CD4-positive, alpha-beta memory T cell (primary cell): ENCODE results near the gene SORCS3. TPM values are rescaled to one million over a fixed set of nuclear protein-coding genes. Genes with fewer than 3 reads are reported as not detected.

ENCODE experiments used
- CTCF ChIA-PET: fragments of 350-600 bp; sonication (Branson Sonifier 250); formaldehyde crosslinking; loops from one replicate; lab custom pipeline; 2021; ENCODE audit warnings: inconsistent platforms; ENCODE audit not compliant: partially characterized antibody; lab: Charles Lee
- POLR2A ChIA-PET: fragments of 350-600 bp; sonication (Branson Sonifier 250); formaldehyde crosslinking; loops from one replicate; lab custom pipeline; 2021; ENCODE audit not compliant: partially characterized antibody; lab: Charles Lee
- DNase-seq, 5 donors: peaks; one replicate each; pipeline versions ENCODE4 v3.0.0 to v3.0.0-alpha.2; 2020 to 2022; ENCODE audit warnings: mixed read lengths in 1 of 5
- H3K27ac ChIP-seq: one replicate; pipeline ENCODE4 v1.7.0; 2013; ENCODE audit warnings: low read depth, low read length
- H3K27me3 ChIP-seq: 2 replicates; pipeline ENCODE4 v1.7.0; 2013; ENCODE audit warnings: mild to moderate bottlenecking, low read length, moderate library complexity; ENCODE audit not compliant: insufficient read depth
- H3K36me3 ChIP-seq: 2 replicates; pipeline ENCODE4 v1.7.0; 2013; ENCODE audit warnings: mild to moderate bottlenecking, low read length, moderate library complexity; ENCODE audit not compliant: insufficient read depth
- H3K4me1 ChIP-seq: 2 replicates; pipeline ENCODE4 v1.7.0; 2013; ENCODE audit warnings: mild to moderate bottlenecking, low read length, moderate library complexity; ENCODE audit not compliant: insufficient read depth
- H3K4me3 ChIP-seq, 2 donors: one replicate each; pipeline ENCODE4 v1.7.0; 2013; ENCODE audit warnings: low read length in 2 of 2, mild to moderate bottlenecking in 1 of 2
- H3K9me3 ChIP-seq, 2 donors: one replicate each; pipeline ENCODE4 v1.7.0; 2013; ENCODE audit warnings: low read length in 2 of 2, control low read depth in 1 of 2; ENCODE audit not compliant: control insufficient read depth in 1 of 2
- H3K27ac Mint-ChIP-seq, 7 donors: one replicate each; pipeline ENCODE4 v1.8.0; 2020 to 2021; ENCODE audit warnings: mixed read lengths in 7 of 7, mild to moderate bottlenecking in 6 of 7, inconsistent platforms in 3 of 7, moderate library complexity in 3 of 7
- H3K27me3 Mint-ChIP-seq, 2 donors: one replicate each; pipeline ENCODE4 v1.8.0; 2020 to 2021; ENCODE audit warnings: mixed read lengths in 2 of 2
- H3K36me3 Mint-ChIP-seq, 2 donors: one replicate each; pipeline ENCODE4 v1.8.0; 2020 to 2021; ENCODE audit warnings: mixed read lengths in 2 of 2, inconsistent platforms in 1 of 2, mild to moderate bottlenecking in 1 of 2
- H3K4me1 Mint-ChIP-seq, 4 donors: one replicate each; pipeline ENCODE4 v1.8.0; 2020 to 2021; ENCODE audit warnings: mixed read lengths in 4 of 4, mild to moderate bottlenecking in 1 of 4
- H3K4me3 Mint-ChIP-seq, 8 donors: one replicate each; pipeline ENCODE4 v1.8.0; 2020 to 2021; ENCODE audit warnings: mixed read lengths in 8 of 8, mild to moderate bottlenecking in 7 of 8, moderate library complexity in 6 of 8, inconsistent platforms in 3 of 8
- H3K9me3 Mint-ChIP-seq, 8 donors: one replicate each; pipeline ENCODE4 v1.8.0; 2020 to 2021; ENCODE audit warnings: mixed read lengths in 8 of 8, mild to moderate bottlenecking in 5 of 8, inconsistent platforms in 3 of 8, moderate library complexity in 1 of 8
- intact Hi-C: fragments of 100-400 bp; cut with micrococcal nuclease; formaldehyde crosslinking; loops from one replicate; pipeline ENCODE4 v1.15.1; 2023
- polyA plus RNA-seq, 2 donors: library from polyadenylated mRNA; unstranded; fragments of 300-500 nt; fragmentation: Illumina TruSeq; gene quantifications; one replicate each; pipeline ENCODE4 v1.2.3, GENCODE V29; 2021
- total RNA-seq, 2 experiments: library from RNA; stranded (reverse); gene quantifications; one replicate each; pipeline ENCODE4 v1.2.3, GENCODE V29; 2021

The SORCS3 gene
- total and polyA plus RNA-seq, 4 experiments from 2014 or later: 0.06 to 0.21 TPM; not detected in 2

- H3K27me3 ChIP-seq: no peaks in the 10 kb centered on the region
- no peak overlapping the region for H3K4me3 ChIP-seq
- no peak overlapping the region for H3K27ac ChIP-seq
- no peaks in the 10 kb centered on the region for H3K4me1 ChIP-seq
- H3K9me3 ChIP-seq: no peaks in the 10 kb centered on the region
- Mint-ChIP-seq H3K27ac (no peak overlapping the region), H3K4me3 (no peak overlapping the region), H3K9me3 (no peaks in the 10 kb centered on the region), H3K36me3 (no peaks in the 10 kb centered on the region), H3K27me3 (peaks cover 11 to 13% of the 10 kb centered on the region in 2 donors), H3K4me1 (no peaks in the 10 kb centered on the region)
- no peaks in the 10 kb centered on the region for H3K36me3 ChIP-seq
- POLR2A ChIA-PET: no interaction called here
- CTCF ChIA-PET: no interaction called here
- intact Hi-C loops: no loop called here
- DNase-seq: no peak
These were observed 18.7 kb downstream of the SORCS3 start for GRCh38 chr10:104659809-104660208.

- H3K27ac ChIP-seq: no peak overlapping the region
- Mint-ChIP-seq H3K27ac (no peak overlapping the region), H3K36me3 (no peaks in the 10 kb centered on the region), H3K27me3 (peaks cover 10% of the 10 kb centered on the region in 2 donors), H3K9me3 (peaks cover 0 to 2% (median 0%) of the 10 kb centered on the region in 8 donors), H3K4me1 (no peaks in the 10 kb centered on the region), H3K4me3 (no peak overlapping the region)
- H3K9me3 ChIP-seq: no peaks in the 10 kb centered on the region
- no peak for DNase-seq
- intact Hi-C loops: no loop called here
- H3K4me1 ChIP-seq: no peaks in the 10 kb centered on the region
- H3K4me3 ChIP-seq: no peak overlapping the region
- H3K36me3 ChIP-seq: no peaks in the 10 kb centered on the region
- ChIA-PET CTCF (no interaction called here), POLR2A (no interaction called here)
- no peaks in the 10 kb centered on the region for H3K27me3 ChIP-seq
These were observed 22.0 kb downstream of the SORCS3 start for GRCh38 chr10:104663076-104663475.

GRCh38 chr10:104663563-104663962 is 22.5 kb downstream of the SORCS3 start:
- Histone ChIP-seq H3K27ac (no peak overlapping the region), H3K9me3 (no peaks in the 10 kb centered on the region), H3K4me1 (no peaks in the 10 kb centered on the region), H3K4me3 (no peak overlapping the region), H3K36me3 (no peaks in the 10 kb centered on the region), H3K27me3 (no peaks in the 10 kb centered on the region)
- intact Hi-C loops: no loop called here
- Mint-ChIP-seq H3K9me3 (peaks cover 0 to 2% (median 0%) of the 10 kb centered on the region in 8 donors), H3K27ac (no peak overlapping the region), H3K4me3 (no peak overlapping the region), H3K27me3 (peaks cover 9 to 10% of the 10 kb centered on the region in 2 donors), H3K4me1 (no peaks in the 10 kb centered on the region), H3K36me3 (no peaks in the 10 kb centered on the region)
- CTCF ChIA-PET: no interaction called here
- POLR2A ChIA-PET: no interaction called here
- DNase-seq: no peak

- ChIA-PET POLR2A (no interaction called here), CTCF (no interaction called here)
- no peak overlapping the region for H3K27ac Mint-ChIP-seq
- H3K4me3 ChIP-seq: no peak overlapping the region
- H3K9me3 Mint-ChIP-seq: peaks cover 0 to 3% (median 0%) of the 10 kb centered on the region in 8 donors
- H3K4me1 ChIP-seq: no peaks in the 10 kb centered on the region
- peaks cover 7 to 10% of the 10 kb centered on the region in 2 donors for H3K27me3 Mint-ChIP-seq
- intact Hi-C loops: no loop called here
- H3K9me3 ChIP-seq: no peaks in the 10 kb centered on the region
- no peak overlapping the region for H3K27ac ChIP-seq
- no peak for DNase-seq
- no peak overlapping the region for H3K4me3 Mint-ChIP-seq
- no peaks in the 10 kb centered on the region for H3K36me3 Mint-ChIP-seq
- H3K4me1 Mint-ChIP-seq: no peaks in the 10 kb centered on the region
- no peaks in the 10 kb centered on the region for H3K36me3 ChIP-seq
- no peaks in the 10 kb centered on the region for H3K27me3 ChIP-seq
These were observed 23.1 kb downstream of the SORCS3 start for GRCh38 chr10:104664205-104664604.

GRCh38 chr10:104665174-104665573 is 24.1 kb downstream of the SORCS3 start:
- no peak overlapping the region for H3K27ac ChIP-seq
- Mint-ChIP-seq H3K27me3 (peaks cover 5 to 9% of the 10 kb centered on the region in 2 donors), H3K4me3 (no peak overlapping the region), H3K36me3 (no peaks in the 10 kb centered on the region), H3K27ac (no peak overlapping the region), H3K9me3 (peaks cover 0 to 4% (median 0%) of the 10 kb centered on the region in 8 donors), H3K4me1 (no peaks in the 10 kb centered on the region)
- POLR2A ChIA-PET: no interaction called here
- no peaks in the 10 kb centered on the region for H3K27me3 ChIP-seq
- CTCF ChIA-PET: no interaction called here
- H3K36me3 ChIP-seq: no peaks in the 10 kb centered on the region
- no peak for DNase-seq
- no peaks in the 10 kb centered on the region for H3K9me3 ChIP-seq
- no peak overlapping the region for H3K4me3 ChIP-seq
- no peaks in the 10 kb centered on the region for H3K4me1 ChIP-seq
- intact Hi-C loops: no loop called here

GRCh38 chr10:104666106-104666505 is 25.0 kb downstream of the SORCS3 start:
- Histone ChIP-seq H3K4me1 (no peaks in the 10 kb centered on the region), H3K4me3 (no peak overlapping the region), H3K27ac (no peak overlapping the region), H3K9me3 (no peaks in the 10 kb centered on the region), H3K27me3 (no peaks in the 10 kb centered on the region), H3K36me3 (no peaks in the 10 kb centered on the region)
- Mint-ChIP-seq H3K4me3 (no peak overlapping the region), H3K36me3 (no peaks in the 10 kb centered on the region), H3K9me3 (peaks cover 0 to 4% (median 0%) of the 10 kb centered on the region in 8 donors), H3K4me1 (no peaks in the 10 kb centered on the region), H3K27me3 (peaks cover 5% of the 10 kb centered on the region in 2 donors), H3K27ac (no peak overlapping the region)
- POLR2A ChIA-PET: no interaction called here
- CTCF ChIA-PET: no interaction called here
- no peak for DNase-seq
- intact Hi-C loops: no loop called here

GRCh38 chr10:104676874-104677273 is 35.8 kb downstream of the SORCS3 start:
- intact Hi-C loops: no loop called here
- CTCF ChIA-PET: no interaction called here
- H3K27me3 ChIP-seq: no peaks in the 10 kb centered on the region
- H3K36me3 ChIP-seq: no peaks in the 10 kb centered on the region
- POLR2A ChIA-PET: no interaction called here
- no peak overlapping the region for H3K27ac ChIP-seq
- Mint-ChIP-seq H3K36me3 (no peaks in the 10 kb centered on the region), H3K27me3 (peaks cover 10 to 16% of the 10 kb centered on the region in 2 donors), H3K4me3 (no peak overlapping the region), H3K27ac (no peak overlapping the region), H3K9me3 (peaks cover 0 to 9% (median 2%) of the 10 kb centered on the region in 8 donors), H3K4me1 (no peaks in the 10 kb centered on the region)
- H3K4me1 ChIP-seq: no peaks in the 10 kb centered on the region
- DNase-seq: no peak
- H3K4me3 ChIP-seq: no peak overlapping the region
- no peaks in the 10 kb centered on the region for H3K9me3 ChIP-seq

GRCh38 chr10:104678658-104679057 is 37.6 kb downstream of the SORCS3 start:
- H3K27ac ChIP-seq: no peak overlapping the region

More at GRCh38 chr10:104678658-104679057, 37.6 kb downstream of the SORCS3 start:
- Mint-ChIP-seq H3K4me1 (no peaks in the 10 kb centered on the region), H3K4me3 (no peak overlapping the region), H3K27me3 (peaks cover 13 to 19% of the 10 kb centered on the region in 2 donors), H3K9me3 (peaks cover 0 to 8% (median 0%) of the 10 kb centered on the region in 8 donors), H3K36me3 (no peaks in the 10 kb centered on the region), H3K27ac (no peak overlapping the region)
- no peak overlapping the region for H3K4me3 ChIP-seq
- no peaks in the 10 kb centered on the region for H3K36me3 ChIP-seq
- no peak for DNase-seq
- POLR2A ChIA-PET: no interaction called here
- no peaks in the 10 kb centered on the region for H3K27me3 ChIP-seq
- intact Hi-C loops: no loop called here
- CTCF ChIA-PET: no interaction called here
- H3K9me3 ChIP-seq: no peaks in the 10 kb centered on the region
- H3K4me1 ChIP-seq: no peaks in the 10 kb centered on the region
